GM19238 (cell line): ENCODE data around the gene PCSK1.
"Not testable (repeated sequence)": the region's sequence is repeated elsewhere in the genome, so short reads cannot be mapped to it uniquely, and the experiment has no call there.

Experiments
- DNase-seq: peaks from one replicate; pipeline ENCODE4 v3.0.0; 2011; ENCODE audit warnings: low spot score; ENCODE audit not compliant: insufficient read length

Gene PCSK1

DNA sequence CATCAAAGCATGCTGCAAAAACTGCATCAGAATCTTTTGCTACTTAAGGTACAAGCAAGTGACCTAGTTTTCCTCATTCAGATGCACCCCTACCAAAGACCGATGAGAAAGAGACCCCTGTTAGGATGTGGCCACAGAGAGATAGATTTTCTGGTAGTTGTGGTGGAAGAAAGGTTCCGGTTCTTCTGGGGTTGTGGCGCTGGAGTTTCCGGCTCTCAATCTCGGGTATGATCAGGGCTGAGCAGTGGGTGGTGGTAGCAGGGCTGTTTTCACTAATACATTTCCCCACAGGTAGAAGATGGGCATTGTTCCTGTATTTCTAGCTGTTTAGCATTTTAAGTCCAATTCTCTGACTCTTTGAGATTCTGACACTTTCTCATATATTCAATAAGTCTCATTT lies 58.4 kb downstream of the PCSK1 start:
- no peak for DNase-seq

- no peak for DNase-seq
Measured at GRCh38 chr5:96373381-96373733, 59.7 kb downstream of the PCSK1 start.

DNA sequence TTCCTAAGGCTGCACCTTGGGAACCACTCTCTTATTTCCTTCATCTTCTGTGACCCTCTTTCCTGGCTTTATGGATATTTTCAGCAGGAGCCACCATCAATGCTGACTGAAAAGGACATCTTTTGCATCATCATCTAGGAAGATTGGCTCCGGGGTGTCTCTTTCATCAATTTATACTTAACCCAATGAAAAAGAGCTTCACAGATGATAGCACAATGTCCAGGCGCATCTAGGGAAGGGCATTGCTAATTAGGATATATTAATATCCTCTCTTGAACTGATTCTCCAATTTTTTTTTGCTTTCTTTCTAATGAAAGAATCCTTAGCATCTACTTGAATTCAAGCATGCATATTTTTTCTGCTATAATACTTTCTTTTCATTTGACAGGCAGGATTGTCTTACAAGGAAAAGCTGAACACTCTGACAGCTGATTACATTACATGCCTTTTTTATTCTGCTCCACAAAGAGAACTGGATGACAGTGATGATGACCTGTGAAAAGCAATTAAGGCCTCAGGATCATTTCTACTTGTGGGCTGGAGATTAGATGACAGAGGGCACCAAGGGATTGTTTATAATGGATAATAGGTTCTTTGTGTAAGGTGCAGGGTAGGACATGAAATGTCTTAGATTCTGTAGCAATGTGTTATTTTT lies 60.2 kb downstream of the PCSK1 start:
- no peak for DNase-seq

DNA sequence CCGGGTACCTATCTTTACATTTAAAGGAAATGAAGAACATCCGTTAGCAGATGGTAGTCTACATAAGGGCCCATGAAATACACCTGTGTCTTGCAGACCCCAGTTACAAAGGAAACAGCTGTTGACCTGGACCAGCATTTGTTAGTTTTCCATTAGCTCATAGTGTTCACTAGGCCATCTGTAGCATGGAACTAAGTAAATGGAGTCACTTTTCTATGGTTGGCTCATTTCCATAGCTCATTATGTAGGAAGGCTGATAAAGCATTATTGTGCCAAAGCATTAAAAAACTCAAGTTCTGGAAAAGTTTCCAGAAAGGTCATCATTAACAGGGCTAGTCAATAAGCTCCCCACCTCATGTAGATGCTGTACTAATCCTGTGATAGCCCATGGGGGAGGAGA lies 62.1 kb downstream of the PCSK1 start:
- DNase-seq: no peak

- DNase-seq: not testable (repeated sequence)
Measured at GRCh38 chr5:96367337-96367736, 65.7 kb downstream of the PCSK1 start.

GRCh38 chr5:96354237-96354636 lies 78.8 kb downstream of the PCSK1 start:
- DNase-seq: no peak

- DNase-seq: no peak
Measured at GRCh38 chr5:96353220-96353619, 79.8 kb downstream of the PCSK1 start.

GRCh38 chr5:96350678-96351077 lies 82.4 kb downstream of the PCSK1 start:
- DNase-seq: no peak

DNA sequence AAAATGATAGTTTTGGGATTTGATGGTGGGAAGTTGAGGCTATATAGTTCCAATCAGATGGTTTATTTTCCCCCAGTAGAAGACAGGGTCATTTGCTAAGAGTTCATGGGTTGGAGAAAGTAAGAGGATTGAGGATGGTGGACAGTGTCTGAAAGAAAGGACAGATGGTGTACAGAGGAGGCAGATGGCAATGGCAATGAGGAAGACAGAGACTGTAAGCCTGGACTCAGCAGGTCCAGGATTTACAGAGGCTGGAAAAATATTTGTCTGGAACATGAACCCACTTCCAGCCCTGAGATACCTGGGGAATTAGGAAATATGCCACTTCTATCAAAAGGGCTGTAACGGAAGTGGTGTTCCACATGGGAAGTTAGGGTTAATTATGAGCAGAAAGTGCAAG lies 84.5 kb downstream of the PCSK1 start:
- DNase-seq: no peak

GRCh38 chr5:96347502-96348292 lies 85.4 kb downstream of the PCSK1 start:
- no peak for DNase-seq

GRCh38 chr5:96344678-96345577 lies 88.1 kb downstream of the PCSK1 start:
- DNase-seq: no peak

- DNase-seq: no peak
Measured at GRCh38 chr5:96343094-96343493, 90.0 kb downstream of the PCSK1 start.

GRCh38 chr5:96342581-96342980 lies 90.5 kb downstream of the PCSK1 start:
- DNase-seq: no peak
